Measurements from ENCODE around the gene ARF5. TPM values are rescaled to one million over a fixed set of nuclear protein-coding genes. Genes with fewer than 3 reads are reported as not detected.

ARF5 gene
- total RNA-seq, 1 donor from 2014 or later, result 122 TPM

GRCh38 chr7:127592550-127592949, 4.3 kb downstream of the ARF5 start:
- Mint-ChIP-seq H3K36me3 (ENCODE audit: low read depth) (peaks cover 15% of the 10 kb centered on the region), H3K4me3 (no peak overlapping the region), H3K27me3 (ENCODE audit: insufficient read depth) (peaks cover 3% of the 10 kb centered on the region), H3K27ac (no peak overlapping the region), H3K9me3 (no peaks in the 10 kb centered on the region), H3K4me1 (ENCODE audit: low read depth) (peaks cover 22% of the 10 kb centered on the region)
- DNase-seq (ENCODE audit: low spot score), result no peak
- intact Hi-C loops (cut with micrococcal nuclease), result no loop called here

GRCh38 chr7:127594490-127594889, 6.3 kb downstream of the ARF5 start:
- H3K27me3 Mint-ChIP-seq (ENCODE audit: insufficient read depth), result no peaks in the 10 kb centered on the region
- peaks cover 15% of the 10 kb centered on the region for H3K36me3 Mint-ChIP-seq (ENCODE audit: low read depth)
- no peaks in the 10 kb centered on the region for H3K9me3 Mint-ChIP-seq
- H3K27ac Mint-ChIP-seq, result no peak overlapping the region
- intact Hi-C loops (cut with micrococcal nuclease), result no loop called here
- H3K4me3 Mint-ChIP-seq, result no peak overlapping the region
- no peak for DNase-seq (ENCODE audit: low spot score)
- peaks cover 13% of the 10 kb centered on the region for H3K4me1 Mint-ChIP-seq (ENCODE audit: low read depth)

DNA sequence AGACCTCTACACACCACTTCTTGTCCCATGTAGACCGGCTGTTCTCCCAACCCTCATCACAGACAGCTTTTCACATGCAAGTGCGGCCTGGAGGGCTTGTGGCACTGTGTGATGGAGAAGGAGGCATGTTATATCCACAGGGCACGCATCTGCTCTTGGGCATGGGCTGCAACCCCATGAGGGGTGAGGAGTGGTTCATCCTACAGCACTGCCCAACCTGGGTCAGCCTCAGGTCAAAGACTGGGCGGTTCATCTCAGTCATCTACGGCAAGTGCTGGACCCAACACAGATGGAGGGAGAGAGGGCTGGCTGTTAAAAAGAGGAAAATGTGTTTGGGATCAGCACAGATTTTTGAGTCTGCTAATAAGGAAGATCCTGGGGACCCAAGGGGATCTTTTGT, 7.5 kb downstream of the ARF5 start:
- Mint-ChIP-seq H3K36me3 (ENCODE audit: low read depth) (peaks cover 8% of the 10 kb centered on the region), H3K27ac (no peak overlapping the region), H3K9me3 (no peaks in the 10 kb centered on the region), H3K4me3 (no peak overlapping the region), H3K27me3 (ENCODE audit: insufficient read depth) (peaks cover 2% of the 10 kb centered on the region), H3K4me1 (ENCODE audit: low read depth) (peaks cover 7% of the 10 kb centered on the region)
- DNase-seq (ENCODE audit: low spot score), result no peak
- intact Hi-C loops (cut with micrococcal nuclease), result no loop called here

- H3K4me3 Mint-ChIP-seq, result no peak overlapping the region
- no peaks in the 10 kb centered on the region for H3K36me3 Mint-ChIP-seq (ENCODE audit: low read depth)
- H3K4me1 Mint-ChIP-seq (ENCODE audit: low read depth), result peaks cover 7% of the 10 kb centered on the region
- peaks cover 2% of the 10 kb centered on the region for H3K27me3 Mint-ChIP-seq (ENCODE audit: insufficient read depth)
- no peak for DNase-seq (ENCODE audit: low spot score)
- intact Hi-C loops (cut with micrococcal nuclease), result no loop called here
- H3K9me3 Mint-ChIP-seq, result no peaks in the 10 kb centered on the region
- H3K27ac Mint-ChIP-seq, result no peak overlapping the region
Observed at GRCh38 chr7:127598318-127598717, 10.1 kb downstream of the ARF5 start.

DNA sequence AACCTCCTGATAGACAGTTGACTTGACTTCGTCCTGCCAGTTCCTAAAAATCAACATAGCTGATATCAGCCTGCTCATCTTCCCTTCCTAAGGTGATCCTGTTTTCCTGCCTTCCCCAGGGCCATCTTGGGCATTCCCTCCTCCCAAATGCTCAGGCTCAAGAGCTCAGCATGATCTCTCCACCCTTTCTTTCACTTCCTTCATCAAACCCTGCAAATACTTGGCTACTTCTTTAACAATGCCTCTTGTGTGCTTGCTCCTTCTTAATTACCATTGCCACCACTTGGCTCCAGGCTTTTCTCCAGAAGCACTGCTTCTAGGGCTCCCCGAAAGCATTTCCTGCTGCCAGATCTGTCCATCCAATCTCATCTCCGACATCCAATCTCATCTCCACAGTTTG, 12.7 kb downstream of the ARF5 start:
- Mint-ChIP-seq H3K4me1 (ENCODE audit: low read depth) (no peaks in the 10 kb centered on the region), H3K27me3 (ENCODE audit: insufficient read depth) (peaks cover 2% of the 10 kb centered on the region), H3K27ac (no peak overlapping the region), H3K36me3 (ENCODE audit: low read depth) (no peaks in the 10 kb centered on the region), H3K4me3 (no peak overlapping the region), H3K9me3 (no peaks in the 10 kb centered on the region)
- intact Hi-C loops (cut with micrococcal nuclease), result no loop called here
- DNase-seq (ENCODE audit: low spot score), result no peak

DNA sequence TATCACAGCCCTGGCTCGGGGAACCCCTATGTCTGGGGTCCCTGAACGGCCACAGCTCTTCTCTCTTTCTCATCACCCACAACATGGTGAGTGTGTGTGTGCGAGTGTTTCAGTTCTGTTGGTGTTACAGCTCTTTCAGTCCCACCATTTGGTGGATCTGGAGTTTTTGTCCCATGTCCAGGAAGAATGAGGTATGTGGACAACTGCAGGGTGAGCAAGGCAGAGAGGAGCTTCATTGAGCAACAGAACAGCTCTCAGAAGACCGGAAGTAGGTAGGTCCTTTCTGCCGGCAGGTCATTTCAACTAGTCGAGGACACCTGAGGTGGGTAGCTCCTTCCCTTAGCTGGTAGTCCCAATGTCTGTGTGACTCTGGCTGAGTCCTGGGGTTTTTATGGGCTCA, 20.2 kb downstream of the ARF5 start:
- H3K4me3 Mint-ChIP-seq, result no peak overlapping the region
- no peaks in the 10 kb centered on the region for H3K36me3 Mint-ChIP-seq (ENCODE audit: low read depth)
- H3K9me3 Mint-ChIP-seq, result peaks cover 3% of the 10 kb centered on the region
- no peak overlapping the region for H3K27ac Mint-ChIP-seq
- intact Hi-C loops (cut with micrococcal nuclease), result no loop called here
- H3K4me1 Mint-ChIP-seq (ENCODE audit: low read depth), result no peaks in the 10 kb centered on the region
- DNase-seq (ENCODE audit: low spot score), result no peak
- H3K27me3 Mint-ChIP-seq (ENCODE audit: insufficient read depth), result peaks cover 5% of the 10 kb centered on the region

DNA sequence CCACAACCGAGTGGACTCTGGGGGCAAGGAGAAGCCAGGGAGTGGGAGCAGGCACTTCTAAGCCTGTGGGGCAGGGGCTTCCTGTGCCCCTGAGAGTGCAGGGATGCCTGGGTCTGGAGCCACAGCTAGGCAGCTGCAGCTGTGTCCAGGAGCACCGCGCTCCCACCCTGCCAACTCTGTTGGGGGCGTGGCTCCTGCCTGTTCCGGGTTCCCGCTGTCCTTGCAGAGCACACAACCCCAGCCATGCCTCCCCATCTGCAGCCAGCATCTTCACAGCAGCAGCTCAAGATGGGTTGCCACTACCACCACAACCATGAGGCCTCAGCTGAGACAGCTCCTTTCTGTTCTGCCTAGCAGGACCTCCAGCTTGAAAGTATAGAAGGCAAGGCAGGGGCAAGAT, 21.1 kb downstream of the ARF5 start:
- H3K36me3 Mint-ChIP-seq (ENCODE audit: low read depth), result no peaks in the 10 kb centered on the region
- H3K9me3 Mint-ChIP-seq, result peaks cover 3% of the 10 kb centered on the region
- no peak for DNase-seq (ENCODE audit: low spot score)
- no peak overlapping the region for H3K4me3 Mint-ChIP-seq
- H3K27me3 Mint-ChIP-seq (ENCODE audit: insufficient read depth), result peaks cover 11% of the 10 kb centered on the region
- intact Hi-C loops (cut with micrococcal nuclease), result no loop called here
- no peak overlapping the region for H3K27ac Mint-ChIP-seq
- no peaks in the 10 kb centered on the region for H3K4me1 Mint-ChIP-seq (ENCODE audit: low read depth)

GRCh38 chr7:127612263-127612662, 24.1 kb downstream of the ARF5 start:
- no peak overlapping the region for H3K27ac Mint-ChIP-seq
- intact Hi-C loops (cut with micrococcal nuclease), result no loop called here
- H3K36me3 Mint-ChIP-seq (ENCODE audit: low read depth), result no peaks in the 10 kb centered on the region
- peaks cover 3% of the 10 kb centered on the region for H3K9me3 Mint-ChIP-seq
- no peaks in the 10 kb centered on the region for H3K4me1 Mint-ChIP-seq (ENCODE audit: low read depth)
- H3K4me3 Mint-ChIP-seq, result no peak overlapping the region
- no peak for DNase-seq (ENCODE audit: low spot score)
- peaks cover 18% of the 10 kb centered on the region for H3K27me3 Mint-ChIP-seq (ENCODE audit: insufficient read depth)

- Mint-ChIP-seq H3K9me3 (no peaks in the 10 kb centered on the region), H3K4me3 (no peak overlapping the region), H3K27me3 (ENCODE audit: insufficient read depth) (peaks cover 40% of the 10 kb centered on the region), H3K4me1 (ENCODE audit: low read depth) (no peaks in the 10 kb centered on the region), H3K36me3 (ENCODE audit: low read depth) (no peaks in the 10 kb centered on the region), H3K27ac (no peak overlapping the region)
- DNase-seq (ENCODE audit: low spot score), result no peak
- intact Hi-C loops (cut with micrococcal nuclease), result no loop called here
Observed at GRCh38 chr7:127616724-127617123, 28.5 kb downstream of the ARF5 start.

DNA sequence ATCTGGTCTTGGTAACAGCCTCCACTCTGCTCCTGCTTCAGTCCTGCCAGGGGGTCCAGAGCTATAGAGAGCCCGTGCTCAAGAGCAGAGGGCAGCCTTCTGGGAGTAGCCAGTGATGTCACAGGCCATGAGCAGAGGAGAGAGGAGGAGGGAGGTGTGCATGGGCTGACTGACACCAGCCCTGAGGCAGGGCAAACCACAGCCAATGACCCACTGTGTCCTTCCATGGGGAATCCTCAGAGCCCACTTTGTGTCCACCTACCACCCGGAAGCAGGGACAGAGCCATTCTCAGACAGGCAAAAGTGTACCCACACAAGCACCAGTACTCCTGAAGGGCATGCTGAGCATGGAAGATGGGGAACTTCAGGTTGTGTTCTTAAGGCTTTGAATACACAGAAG, 29.8 kb downstream of the ARF5 start, which contains the start of gene PAX4:
PAX4 (minus strand) TSS at position 101 of the 400 bp plus-strand sequence. CDS start 2,214 bp downstream, outside the sequence.
- Mint-ChIP-seq H3K4me1 (ENCODE audit: low read depth) (no peaks in the 10 kb centered on the region), H3K36me3 (ENCODE audit: low read depth) (no peaks in the 10 kb centered on the region), H3K27ac (no peak within 1 kb of the TSS), H3K27me3 (ENCODE audit: insufficient read depth) (peaks cover 44% of the 10 kb centered on the region), H3K9me3 (no peaks in the 10 kb centered on the region), H3K4me3 (no peak within 1 kb of the TSS)
- intact Hi-C loops (cut with micrococcal nuclease), result no loop called here
- no peak for DNase-seq (ENCODE audit: low spot score)

- Mint-ChIP-seq H3K27ac (no peak overlapping the region), H3K4me3 (no peak overlapping the region), H3K9me3 (no peaks in the 10 kb centered on the region), H3K36me3 (ENCODE audit: low read depth) (no peaks in the 10 kb centered on the region), H3K27me3 (ENCODE audit: insufficient read depth) (peaks cover 42% of the 10 kb centered on the region), H3K4me1 (ENCODE audit: low read depth) (no peaks in the 10 kb centered on the region)
- no peak for DNase-seq (ENCODE audit: low spot score)
- intact Hi-C loops (cut with micrococcal nuclease), result no loop called here
Observed at GRCh38 chr7:127618775-127619174, 30.6 kb downstream of the ARF5 start.

- intact Hi-C loops (cut with micrococcal nuclease), result no loop called here
- no peaks in the 10 kb centered on the region for H3K36me3 Mint-ChIP-seq (ENCODE audit: low read depth)
- no peak overlapping the region for H3K4me3 Mint-ChIP-seq
- no peaks in the 10 kb centered on the region for H3K9me3 Mint-ChIP-seq
- H3K4me1 Mint-ChIP-seq (ENCODE audit: low read depth), result no peaks in the 10 kb centered on the region
- peaks cover 49% of the 10 kb centered on the region for H3K27me3 Mint-ChIP-seq (ENCODE audit: insufficient read depth)
- no peak overlapping the region for H3K27ac Mint-ChIP-seq
- DNase-seq (ENCODE audit: low spot score), result no peak
Observed at GRCh38 chr7:127619681-127620405, 31.6 kb downstream of the ARF5 start.

DNA sequence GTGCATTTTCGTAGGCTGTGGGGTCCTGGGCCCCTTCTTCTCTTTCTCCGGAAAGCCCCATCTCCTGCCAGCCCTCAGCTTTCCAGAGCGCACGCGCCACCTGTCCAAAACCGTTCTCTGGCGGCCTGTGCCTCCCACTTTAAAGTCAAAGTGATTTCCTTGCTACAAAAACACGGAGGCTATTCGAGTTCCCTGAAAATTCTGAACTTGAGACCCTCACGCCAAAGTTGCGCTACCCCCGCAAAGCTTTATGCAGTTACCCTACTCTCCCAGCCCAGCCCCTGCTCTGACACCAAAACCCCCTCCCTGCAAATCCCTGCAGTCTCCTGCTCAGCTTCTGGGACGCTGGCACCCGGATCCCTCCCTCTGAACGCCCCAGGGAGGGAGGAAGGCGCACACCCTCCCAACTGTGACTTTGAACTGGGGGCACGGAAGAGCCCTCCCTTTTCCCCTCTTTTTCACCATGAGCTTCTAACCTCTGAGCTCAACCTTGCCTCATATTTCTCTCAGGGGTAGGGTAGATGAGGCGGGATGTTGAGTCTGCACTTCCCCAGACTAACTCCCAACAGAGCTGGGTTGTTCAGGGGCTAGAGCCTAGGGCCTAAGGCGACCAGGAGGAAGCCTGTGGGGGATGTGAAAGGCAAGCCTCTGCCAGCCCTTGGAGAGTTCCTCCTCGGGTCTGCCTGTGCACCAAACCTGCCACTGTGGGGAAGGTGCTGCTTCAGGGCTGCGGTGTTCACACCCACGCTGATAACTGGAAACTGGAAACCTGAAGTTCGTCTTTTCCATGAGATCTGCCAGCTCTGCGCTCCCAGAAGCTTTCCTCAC, 32.4 kb downstream of the ARF5 start:
- Mint-ChIP-seq H3K36me3 (ENCODE audit: low read depth) (no peaks in the 10 kb centered on the region), H3K4me1 (ENCODE audit: low read depth) (no peaks in the 10 kb centered on the region), H3K4me3 (no peak overlapping the region), H3K27ac (no peak overlapping the region), H3K9me3 (no peaks in the 10 kb centered on the region), H3K27me3 (ENCODE audit: insufficient read depth) (peaks cover 51% of the 10 kb centered on the region)
- DNase-seq (ENCODE audit: low spot score), result no peak
- intact Hi-C loops (cut with micrococcal nuclease), result no loop called here
